Measurements from ENCODE around the gene RAB7B. TPM values are rescaled to one million over a fixed set of nuclear protein-coding genes. Genes with fewer than 3 reads are reported as not detected.

The RAB7B gene
- total and polyA plus RNA-seq, 4 donors = 0.08 to 0.89 (median 0.20) TPM; not detected in 1

GRCh38 chr1:205990226-205990625 lies 13.0 kb downstream of the RAB7B start:
- H3K27me3 ChIP-seq (ENCODE audit: control insufficient read depth in 4 of 4, insufficient read depth in 4 of 4, low read length in 3 of 4) = no peaks in the 10 kb centered on the region
- no peak for DNase-seq (ENCODE audit: low spot score)
- no peaks in the 10 kb centered on the region for H3K4me1 ChIP-seq (ENCODE audit: control insufficient read depth in 4 of 4, insufficient read depth in 4 of 4, low read length in 3 of 4)
- WGBS = 75% methylated on average over 2 of the region's 2 CpGs
- no peak overlapping the region for H3K9ac ChIP-seq (ENCODE audit: low read depth in 1 of 2, low read length in 2 of 2)
- no peaks in the 10 kb centered on the region for H3K36me3 ChIP-seq (ENCODE audit: control insufficient read depth in 4 of 4, insufficient read depth in 3 of 4, low read depth in 1 of 4, low read length in 3 of 4)
- H3K9me3 ChIP-seq (ENCODE audit: control insufficient read depth in 4 of 4, low read length in 3 of 4) = no peaks in the 10 kb centered on the region
- no peak overlapping the region for H3K4me3 ChIP-seq (ENCODE audit: low read depth in 1 of 3, low read length in 3 of 3)
- no peak overlapping the region for H3K27ac ChIP-seq (ENCODE audit: low read depth in 1 of 2, low read length in 2 of 2)
- no peak for TF ChIP-seq HNF4G (IDR thresholded peaks at IDR 0.05)
- no peak for TF ChIP-seq ZBTB33 (IDR thresholded peaks at IDR 0.05)
- no peak for TF ChIP-seq TAF1 (conservative IDR thresholded peaks at IDR 0.05)
- no peak for TF ChIP-seq SP1 (IDR thresholded peaks at IDR 0.05)

GRCh38 chr1:205989786-205990185 lies 13.4 kb downstream of the RAB7B start:
- no peaks in the 10 kb centered on the region for H3K4me1 ChIP-seq (ENCODE audit: control insufficient read depth in 4 of 4, insufficient read depth in 4 of 4, low read length in 3 of 4)
- H3K36me3 ChIP-seq (ENCODE audit: control insufficient read depth in 4 of 4, insufficient read depth in 3 of 4, low read depth in 1 of 4, low read length in 3 of 4) = no peaks in the 10 kb centered on the region
- no peak for DNase-seq (ENCODE audit: low spot score)
- no peak overlapping the region for H3K9ac ChIP-seq (ENCODE audit: low read depth in 1 of 2, low read length in 2 of 2)
- TF ChIP-seq TAF1 (conservative IDR thresholded peaks at IDR 0.05) (no peak), HNF4G (IDR thresholded peaks at IDR 0.05) (no peak), CTCF (IDR thresholded peaks at IDR 0.05; ENCODE audit: low read depth, low read length, missing input control) (no peak), ZBTB33 (IDR thresholded peaks at IDR 0.05) (no peak), HNF4A (conservative IDR thresholded peaks at IDR 0.05) (no peak), GABPA (IDR thresholded peaks at IDR 0.05 in 1 of 2, conservative IDR thresholded peaks at IDR 0.05 in 1 of 2) (no peak), RXRA (IDR thresholded peaks at IDR 0.05) (no peak), RAD21 (IDR thresholded peaks at IDR 0.05) (no peak), EGR1 (IDR thresholded peaks at IDR 0.05; ENCODE audit: low read depth in 2 of 2) (no peak), MAX (IDR thresholded peaks at IDR 0.05) (no peak)
- H3K27ac ChIP-seq (ENCODE audit: low read depth in 1 of 2, low read length in 2 of 2) = no peak overlapping the region
- no peaks in the 10 kb centered on the region for H3K27me3 ChIP-seq (ENCODE audit: control insufficient read depth in 4 of 4, insufficient read depth in 4 of 4, low read length in 3 of 4)
- 80% methylated on average over 5 of the region's 5 CpGs for WGBS
- H3K4me3 ChIP-seq (ENCODE audit: low read depth in 1 of 3, low read length in 3 of 3) = no peak overlapping the region
- H3K9me3 ChIP-seq (ENCODE audit: control insufficient read depth in 4 of 4, low read length in 3 of 4) = no peaks in the 10 kb centered on the region

GRCh38 chr1:205988585-205988995 lies 14.6 kb downstream of the RAB7B start:
- no peak for DNase-seq (ENCODE audit: low spot score)
- Histone ChIP-seq H3K36me3 (ENCODE audit: control insufficient read depth in 4 of 4, insufficient read depth in 3 of 4, low read depth in 1 of 4, low read length in 3 of 4) (no peaks in the 10 kb centered on the region), H3K4me3 (ENCODE audit: low read depth in 1 of 3, low read length in 3 of 3) (no peak overlapping the region), H3K4me1 (ENCODE audit: control insufficient read depth in 4 of 4, insufficient read depth in 4 of 4, low read length in 3 of 4) (peaks cover 0 to 6% (median 1%) of the 10 kb centered on the region in 4 donors), H3K27me3 (ENCODE audit: control insufficient read depth in 4 of 4, insufficient read depth in 4 of 4, low read length in 3 of 4) (no peaks in the 10 kb centered on the region), H3K27ac (ENCODE audit: low read depth in 1 of 2, low read length in 2 of 2) (no peak overlapping the region), H3K9me3 (ENCODE audit: control insufficient read depth in 4 of 4, low read length in 3 of 4) (no peaks in the 10 kb centered on the region), H3K9ac (ENCODE audit: low read depth in 1 of 2, low read length in 2 of 2) (no peak overlapping the region)
- WGBS = 91% methylated on average over 12 of the region's 12 CpGs
- TF ChIP-seq FOXA2 (IDR thresholded peaks at IDR 0.05) (no peak), GABPA (IDR thresholded peaks at IDR 0.05 in 1 of 2, conservative IDR thresholded peaks at IDR 0.05 in 1 of 2) (no peak), RAD21 (IDR thresholded peaks at IDR 0.05) (no peak), JUND (IDR thresholded peaks at IDR 0.05) (no peak), NR2F2 (IDR thresholded peaks at IDR 0.05) (no peak), ATF3 (IDR thresholded peaks at IDR 0.05) (no peak), EGR1 (IDR thresholded peaks at IDR 0.05; ENCODE audit: low read depth in 2 of 2) (no peak), CTCF (IDR thresholded peaks at IDR 0.05; ENCODE audit: low read depth, low read length, missing input control) (no peak), MAX (IDR thresholded peaks at IDR 0.05) (no peak), TAF1 (conservative IDR thresholded peaks at IDR 0.05) (no peak)
